Measurements from ENCODE around the gene MEIS2. TPM values are rescaled to one million over a fixed set of nuclear protein-coding genes. Genes with fewer than 3 reads are reported as not detected.

The MEIS2 gene
- total RNA-seq, 4 donors from 2014 or later: 28.3 to 87.5 (median 42.2) TPM

DNA sequence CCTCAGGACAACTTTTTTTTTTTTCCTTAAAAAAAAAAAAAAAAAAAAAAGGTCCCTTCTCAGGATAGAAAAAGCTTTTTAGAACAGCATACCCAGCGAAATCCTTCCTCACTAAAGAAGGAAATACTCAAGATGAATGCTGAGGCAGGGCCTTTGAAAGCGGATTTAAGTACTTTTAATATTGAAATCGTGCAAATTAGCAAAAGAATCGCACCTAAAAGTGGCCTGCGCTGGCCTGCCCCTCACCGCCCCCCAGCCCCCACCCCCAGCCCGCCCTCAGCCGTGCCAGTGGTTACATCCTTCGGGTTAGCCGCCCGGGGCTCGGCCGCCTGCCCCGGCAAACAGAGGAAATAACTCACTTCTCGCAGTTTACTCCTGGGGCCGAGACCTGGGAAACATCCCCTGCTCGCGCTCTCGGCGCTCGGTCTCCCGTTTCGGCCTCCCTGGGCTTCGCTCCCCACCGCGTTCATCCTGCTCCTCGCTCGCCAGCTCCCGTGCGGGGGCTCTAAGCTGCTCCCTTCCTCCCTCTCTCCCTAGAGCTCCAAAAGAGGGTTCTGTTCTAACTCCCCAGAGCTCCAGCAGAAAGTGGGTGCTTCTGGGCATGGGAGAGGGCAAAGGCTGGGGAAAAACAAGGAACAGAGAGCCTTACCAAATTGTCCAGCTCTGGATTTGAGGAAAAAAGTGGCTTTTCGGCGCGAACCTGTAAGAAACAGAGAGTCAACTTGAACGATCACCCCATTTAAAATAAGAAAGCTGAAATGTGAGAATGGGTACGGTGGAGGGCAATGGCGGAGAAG is 5.2 kb downstream of the MEIS2 start:
- TF ChIP-seq, protein P1, sequence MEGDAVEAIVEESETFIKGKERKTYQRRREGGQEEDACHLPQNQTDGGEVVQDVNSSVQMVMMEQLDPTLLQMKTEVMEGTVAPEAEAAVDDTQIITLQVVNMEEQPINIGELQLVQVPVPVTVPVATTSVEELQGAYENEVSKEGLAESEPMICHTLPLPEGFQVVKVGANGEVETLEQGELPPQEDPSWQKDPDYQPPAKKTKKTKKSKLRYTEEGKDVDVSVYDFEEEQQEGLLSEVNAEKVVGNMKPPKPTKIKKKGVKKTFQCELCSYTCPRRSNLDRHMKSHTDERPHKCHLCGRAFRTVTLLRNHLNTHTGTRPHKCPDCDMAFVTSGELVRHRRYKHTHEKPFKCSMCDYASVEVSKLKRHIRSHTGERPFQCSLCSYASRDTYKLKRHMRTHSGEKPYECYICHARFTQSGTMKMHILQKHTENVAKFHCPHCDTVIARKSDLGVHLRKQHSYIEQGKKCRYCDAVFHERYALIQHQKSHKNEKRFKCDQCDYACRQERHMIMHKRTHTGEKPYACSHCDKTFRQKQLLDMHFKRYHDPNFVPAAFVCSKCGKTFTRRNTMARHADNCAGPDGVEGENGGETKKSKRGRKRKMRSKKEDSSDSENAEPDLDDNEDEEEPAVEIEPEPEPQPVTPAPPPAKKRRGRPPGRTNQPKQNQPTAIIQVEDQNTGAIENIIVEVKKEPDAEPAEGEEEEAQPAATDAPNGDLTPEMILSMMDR (IDR thresholded peaks at IDR 0.05): no peak
- ATAC-seq (ENCODE audit: low FRiP score): no peak
- no peak for DNase-seq (ENCODE audit: low spot score)

DNA sequence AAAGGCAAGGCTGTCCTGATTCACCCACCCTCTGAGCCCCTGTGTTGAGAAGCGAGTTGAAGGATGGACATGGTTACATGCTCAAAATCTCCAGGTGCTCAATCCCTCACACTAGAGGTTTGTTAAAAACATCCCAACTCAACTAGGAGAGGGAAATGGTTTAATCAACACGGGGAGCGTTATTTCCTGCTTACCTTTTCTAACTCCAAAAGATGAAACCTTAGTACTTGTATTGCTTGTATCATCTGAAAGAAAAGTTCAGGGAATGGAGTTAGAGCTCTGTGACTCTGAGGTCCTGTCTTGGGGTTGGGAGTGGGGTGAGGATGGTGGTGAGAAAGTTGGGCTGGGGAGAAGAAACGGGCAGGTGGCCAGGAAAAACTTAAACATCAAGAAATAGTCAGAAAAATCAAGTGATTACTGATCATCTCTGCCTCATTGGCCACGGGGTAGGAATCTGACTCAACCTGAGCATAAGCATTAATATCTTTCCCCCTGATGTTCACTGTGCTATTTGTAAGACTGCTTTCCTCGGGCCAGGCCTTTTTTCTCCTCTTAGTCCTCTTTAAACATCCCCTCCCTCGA is 5.9 kb downstream of the MEIS2 start:
- DNase-seq (ENCODE audit: low spot score): no peak
- peak; percentile 43 for ATAC-seq (ENCODE audit: low FRiP score)
- TF ChIP-seq, protein P1 (IDR thresholded peaks at IDR 0.05): no peak

DNA sequence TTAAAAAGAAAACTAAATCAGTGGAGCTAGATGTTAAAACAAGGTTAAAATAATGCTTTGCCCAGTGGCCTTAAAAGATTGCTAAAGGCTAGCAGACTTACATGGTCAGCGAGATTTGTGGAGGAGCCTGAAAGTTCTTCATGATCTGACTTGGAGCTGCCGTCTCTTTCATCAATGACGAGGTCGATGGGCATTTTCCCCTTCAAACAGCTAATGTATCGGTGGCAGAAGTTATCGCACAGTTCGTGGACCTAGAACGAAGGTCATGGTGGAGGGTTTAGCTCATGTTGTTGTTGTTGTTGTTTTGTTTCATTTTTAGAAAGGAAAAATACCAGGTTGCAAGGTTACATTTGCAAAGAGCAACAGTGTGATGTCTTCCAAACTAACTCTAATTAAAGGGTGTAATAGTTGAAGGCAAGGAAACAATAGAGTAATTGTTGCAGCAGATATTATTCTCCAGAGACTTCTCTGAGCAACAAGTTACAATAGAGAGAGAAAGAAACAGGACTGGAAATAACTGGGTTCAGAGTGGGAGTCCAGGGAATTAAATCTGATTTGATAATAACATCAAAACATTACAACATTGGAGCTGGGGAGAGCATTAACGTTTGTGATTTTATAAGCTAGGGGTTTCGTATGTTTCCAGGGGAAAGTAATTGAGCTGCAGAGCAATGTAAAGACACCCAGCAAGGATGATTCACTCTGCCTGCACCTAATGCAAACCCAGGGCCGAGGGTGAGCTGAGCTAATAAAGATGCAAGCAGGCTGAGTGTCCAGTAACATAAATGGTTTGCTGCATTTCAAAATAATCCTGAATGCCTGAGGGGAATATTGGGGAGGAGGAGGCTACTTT is 6.6 kb downstream of the MEIS2 start:
- TF ChIP-seq, protein P1 (IDR thresholded peaks at IDR 0.05): no peak
- ATAC-seq (ENCODE audit: low FRiP score) (peak; percentile 44), DNase-seq (ENCODE audit: low spot score) (no peak)

DNA sequence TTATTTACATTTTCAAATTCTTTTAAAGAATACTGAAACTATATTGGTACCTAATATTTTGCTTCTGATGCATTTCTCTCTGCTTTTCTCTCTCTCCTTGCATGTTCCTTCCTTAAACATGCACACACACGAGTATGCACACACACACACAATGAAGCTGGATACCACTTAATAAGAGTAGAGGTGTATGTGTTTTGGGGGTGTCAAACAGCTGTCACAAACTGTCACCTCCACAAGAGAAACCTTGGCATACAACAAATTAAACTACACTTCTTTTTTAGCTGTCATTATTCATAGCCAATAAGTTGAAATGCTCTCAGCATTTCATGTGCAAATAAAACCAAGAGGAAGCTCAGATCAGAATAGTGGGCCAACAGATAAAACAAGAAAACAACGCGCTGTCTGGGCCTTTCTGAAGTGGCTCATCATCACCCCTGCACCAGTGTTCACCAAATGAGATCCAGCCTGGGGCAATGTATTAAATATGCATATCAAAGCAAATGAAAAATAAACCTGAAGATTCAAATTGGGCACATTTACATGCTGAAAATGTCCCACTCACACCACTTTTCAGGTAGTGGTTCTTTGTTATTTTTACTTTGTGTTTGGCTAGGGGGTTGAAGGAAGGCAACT is 9.7 kb downstream of the MEIS2 start:
- ATAC-seq (ENCODE audit: low FRiP score): no peak
- TF ChIP-seq, protein P1 (IDR thresholded peaks at IDR 0.05): no peak
- DNase-seq (ENCODE audit: low spot score): no peak

DNA sequence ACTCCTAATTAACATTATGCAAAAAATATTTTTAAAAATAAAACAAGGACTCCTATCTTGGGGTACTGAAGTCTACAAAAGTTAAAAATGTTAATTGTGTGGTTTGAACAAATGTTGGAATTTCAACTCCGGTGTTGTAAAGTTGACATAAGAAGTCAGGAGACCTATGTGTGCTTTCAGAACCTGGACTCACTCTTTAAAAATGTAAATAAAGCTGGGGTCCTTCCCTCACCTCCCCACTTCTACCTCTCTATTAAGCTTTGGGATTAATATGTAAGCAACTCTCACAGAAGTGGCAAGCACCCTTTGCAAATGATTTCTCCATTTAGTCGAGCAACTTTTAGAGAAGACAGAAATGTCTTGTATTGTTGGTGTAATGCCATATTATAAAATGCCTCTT is 11.9 kb downstream of the MEIS2 start:
- no peak for DNase-seq (ENCODE audit: low spot score)
- TF ChIP-seq, protein P1 (IDR thresholded peaks at IDR 0.05): no peak
- no peak for ATAC-seq (ENCODE audit: low FRiP score)

DNA sequence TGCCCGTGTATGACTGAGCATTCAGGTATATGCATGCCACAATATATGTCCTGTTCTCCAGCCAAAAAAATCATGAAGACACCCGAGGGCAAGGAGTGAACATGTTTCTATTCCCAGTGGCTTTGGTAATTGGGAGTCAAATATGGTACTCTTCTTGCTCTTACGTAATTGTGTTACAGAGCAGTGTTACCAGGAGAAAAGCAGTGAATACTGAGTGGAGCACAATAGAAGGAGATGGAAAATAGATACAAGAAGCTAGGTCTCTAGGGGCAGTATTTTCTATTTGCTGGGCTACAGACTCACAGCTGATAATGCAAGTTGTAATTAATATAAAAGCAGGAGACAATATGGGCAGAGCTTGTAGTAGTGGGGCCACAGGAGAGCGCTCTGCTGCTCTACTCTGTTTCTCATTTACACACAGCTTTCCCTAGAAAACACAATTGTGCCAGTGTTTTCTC is 13.2 kb downstream of the MEIS2 start:
- DNase-seq (ENCODE audit: low spot score) (no peak), ATAC-seq (ENCODE audit: low FRiP score) (no peak)
- TF ChIP-seq, protein P1 (IDR thresholded peaks at IDR 0.05): no peak
